Mucosa of rectum (tissue), 2 donors: ENCODE results near the gene TSGA10IP.

Experiments
- H3K27ac ChIP-seq, 2 donors: one replicate each; pipeline ENCODE4 v1.7.0; 2013; ENCODE audit warnings: inconsistent platforms in 2 of 2, low read depth in 2 of 2, low read length in 2 of 2
- H3K27me3 ChIP-seq, 2 donors: one replicate each; pipeline ENCODE4 v1.7.0; 2013; ENCODE audit warnings: low read length in 2 of 2; ENCODE audit not compliant: control insufficient read depth in 2 of 2, insufficient read depth in 2 of 2
- H3K36me3 ChIP-seq, 2 donors: one replicate each; pipeline ENCODE4 v1.7.0; 2013; ENCODE audit warnings: low read length in 2 of 2; ENCODE audit not compliant: control insufficient read depth in 2 of 2, insufficient read depth in 2 of 2
- H3K4me1 ChIP-seq, 2 donors: one replicate each; pipeline ENCODE4 v1.7.0; 2013; ENCODE audit warnings: low read length in 2 of 2, mild to moderate bottlenecking in 1 of 2; ENCODE audit not compliant: control insufficient read depth in 2 of 2, insufficient read depth in 2 of 2
- H3K4me3 ChIP-seq, 2 donors: one replicate each; pipeline ENCODE4 v1.7.0; 2013; ENCODE audit warnings: low read length in 2 of 2
- H3K9ac ChIP-seq, 2 donors: one replicate each; pipeline ENCODE4 v1.7.0; 2013; ENCODE audit warnings: low read length in 2 of 2, low read depth in 1 of 2, mild to moderate bottlenecking in 1 of 2
- H3K9me3 ChIP-seq, 2 donors: one replicate each; pipeline ENCODE4 v1.7.0; 2013; ENCODE audit warnings: low read length in 2 of 2; ENCODE audit not compliant: control insufficient read depth in 2 of 2
- donor health status: healthy.
- donor health status: Normal muscosa, but diverticular disease.

Gene TSGA10IP

DNA sequence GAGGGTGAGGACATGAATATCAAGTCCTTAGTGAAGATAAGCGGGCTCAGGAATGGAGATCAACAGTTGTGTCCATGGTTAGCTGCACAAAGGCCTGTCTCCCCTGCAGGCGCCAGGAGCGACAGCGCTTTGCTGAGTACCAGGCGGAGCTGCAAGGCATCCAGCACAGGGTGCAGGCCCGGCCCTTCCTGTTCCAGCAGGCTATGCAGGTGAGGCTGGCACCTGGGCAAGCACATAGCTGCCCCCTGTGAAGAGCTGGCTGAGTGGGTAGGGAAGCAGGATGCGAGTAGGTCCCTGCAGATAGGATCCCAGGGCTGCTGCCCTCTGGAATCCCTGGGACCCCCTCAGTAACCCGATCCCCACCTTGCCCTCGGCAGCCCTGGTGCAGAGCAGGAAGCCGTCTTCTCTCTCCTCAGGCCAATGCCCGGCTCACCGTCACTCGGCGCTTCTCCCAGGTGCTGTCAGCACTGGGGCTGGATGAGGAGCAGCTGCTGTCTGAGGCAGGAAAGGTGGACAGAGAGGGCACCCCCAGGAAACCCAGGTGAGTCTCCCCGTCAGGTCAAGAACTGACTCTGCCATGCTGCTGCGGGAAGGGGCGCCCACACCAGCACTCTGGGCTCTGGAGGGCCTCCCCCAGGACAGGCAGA, 13.6 kb downstream of the TSGA10IP start:
- Histone ChIP-seq H3K4me3 (no peak overlapping the region), H3K36me3 (no peaks in the 10 kb centered on the region), H3K9ac (no peak overlapping the region), H3K4me1 (peaks cover 17 to 25% of the 10 kb centered on the region in 2 donors), H3K9me3 (no peaks in the 10 kb centered on the region), H3K27ac (no peak overlapping the region), H3K27me3 (no peaks in the 10 kb centered on the region)

DNA sequence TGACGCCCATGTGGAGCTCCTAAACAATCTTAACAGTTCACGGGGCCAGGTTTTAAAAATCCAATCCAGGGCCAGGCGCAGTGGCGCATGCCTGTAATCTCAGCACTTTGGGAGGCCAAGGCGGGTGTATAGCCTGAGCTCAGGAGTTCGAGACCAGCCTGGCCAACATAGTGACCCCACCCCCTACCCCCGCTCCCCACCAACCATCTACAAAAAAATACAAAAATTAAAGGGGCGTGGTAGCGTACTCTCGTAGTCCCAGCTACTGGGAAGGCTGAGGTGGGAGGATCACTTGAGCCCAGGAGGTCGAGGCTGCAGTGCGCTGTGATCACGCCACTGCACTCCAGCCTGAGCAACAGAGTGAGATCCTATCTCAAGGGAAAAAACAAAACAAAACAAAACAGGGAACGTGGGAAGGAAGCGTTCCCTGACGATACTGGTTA, 15.6 kb downstream of the TSGA10IP start:
- peaks cover 17 to 25% of the 10 kb centered on the region in 2 donors for H3K4me1 ChIP-seq
- peak overlapping the region; percentile 90 to 99 for H3K9ac ChIP-seq
- no peaks in the 10 kb centered on the region for H3K27me3 ChIP-seq
- no peaks in the 10 kb centered on the region for H3K9me3 ChIP-seq
- peak overlapping the region; percentile 96 to 100 for H3K4me3 ChIP-seq
- H3K27ac ChIP-seq = peak overlapping the region; percentile 88 to 93
- H3K36me3 ChIP-seq = peaks cover 15 to 18% of the 10 kb centered on the region in 2 donors

DNA sequence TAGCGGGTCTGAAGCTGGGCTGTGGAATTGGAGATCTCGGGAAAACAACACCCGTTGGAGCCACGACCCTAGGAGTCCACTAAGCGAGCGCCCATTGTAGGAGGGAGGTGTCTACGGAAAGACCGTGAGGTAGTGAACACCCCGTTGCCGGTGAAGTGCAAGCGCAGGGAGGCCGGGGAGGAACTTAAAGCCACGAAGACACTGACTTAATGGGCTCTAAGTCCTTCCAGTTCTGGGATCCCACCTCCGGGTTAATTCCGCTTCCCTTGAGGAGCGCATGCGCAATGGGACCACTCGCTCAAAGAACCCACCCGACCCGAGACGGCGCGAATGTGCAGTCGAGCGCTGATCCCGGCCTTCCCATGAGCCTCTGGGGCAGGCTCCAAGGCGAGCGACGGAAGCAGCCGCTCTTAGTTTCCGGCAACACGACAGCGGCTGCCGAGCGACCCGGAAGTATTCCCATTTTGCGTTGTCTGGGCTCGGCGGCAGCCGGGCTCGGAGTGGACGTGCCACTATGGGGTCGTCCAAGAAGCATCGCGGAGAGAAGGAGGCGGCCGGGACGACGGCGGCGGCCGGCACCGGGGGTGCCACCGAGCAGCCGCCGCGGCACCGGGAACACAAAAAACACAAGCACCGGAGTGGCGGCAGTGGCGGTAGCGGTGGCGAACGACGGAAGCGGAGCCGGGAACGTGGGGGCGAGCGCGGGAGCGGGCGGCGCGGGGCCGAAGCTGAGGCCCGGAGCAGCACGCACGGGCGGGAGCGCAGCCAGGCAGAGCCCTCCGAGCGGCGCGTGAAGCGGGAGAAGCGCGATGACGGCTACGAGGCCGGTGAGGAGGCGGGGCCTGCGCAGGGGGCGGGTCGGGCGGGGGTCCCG, 16.2 kb downstream of the TSGA10IP start, which contains the start of gene SART1:
Gene SART1, plus strand, starts transcription at position 468 of the 874 bp plus-strand sequence. Its CDS starts 47 bp downstream, at position 515.
- Histone ChIP-seq H3K36me3 (peaks cover 22 to 24% of the 10 kb centered on the region in 2 donors), H3K9ac (peak within 1 kb of the TSS; percentile 90 to 99), H3K4me1 (peaks cover 17 to 25% of the 10 kb centered on the region in 2 donors), H3K27ac (peak within 1 kb of the TSS; percentile 88 to 93), H3K27me3 (no peaks in the 10 kb centered on the region), H3K4me3 (peak within 1 kb of the TSS; percentile 96 to 100), H3K9me3 (no peaks in the 10 kb centered on the region)

DNA sequence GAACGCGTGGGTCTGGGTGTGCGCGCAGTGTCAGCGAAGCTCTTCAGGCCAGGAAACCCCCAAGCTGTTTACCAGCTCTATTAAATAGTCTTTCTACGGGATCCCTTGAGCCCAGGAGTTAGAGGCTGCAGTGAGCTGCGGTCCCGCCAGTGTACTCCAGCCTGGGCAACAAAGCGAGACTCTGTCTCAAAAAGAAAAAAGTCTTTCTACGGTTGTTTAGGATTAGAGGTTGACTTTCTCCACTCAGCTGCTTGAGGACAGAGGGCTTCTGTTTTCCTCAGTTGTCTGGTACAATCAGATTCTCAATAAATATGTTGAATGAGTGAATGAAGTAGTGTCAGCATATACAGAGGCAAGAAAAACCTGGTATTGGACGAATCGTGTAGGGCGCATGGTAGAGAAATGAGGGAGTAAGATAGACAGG, 16.9 kb downstream of the TSGA10IP start:
- Histone ChIP-seq H3K27me3 (no peaks in the 10 kb centered on the region), H3K27ac (no peak overlapping the region), H3K36me3 (peaks cover 28 to 31% of the 10 kb centered on the region in 2 donors), H3K4me3 (peak overlapping the region; percentile 96 to 100), H3K9me3 (no peaks in the 10 kb centered on the region), H3K4me1 (peaks cover 14 to 19% of the 10 kb centered on the region in 2 donors), H3K9ac (peak overlapping the region; percentile 55 to 74)

DNA sequence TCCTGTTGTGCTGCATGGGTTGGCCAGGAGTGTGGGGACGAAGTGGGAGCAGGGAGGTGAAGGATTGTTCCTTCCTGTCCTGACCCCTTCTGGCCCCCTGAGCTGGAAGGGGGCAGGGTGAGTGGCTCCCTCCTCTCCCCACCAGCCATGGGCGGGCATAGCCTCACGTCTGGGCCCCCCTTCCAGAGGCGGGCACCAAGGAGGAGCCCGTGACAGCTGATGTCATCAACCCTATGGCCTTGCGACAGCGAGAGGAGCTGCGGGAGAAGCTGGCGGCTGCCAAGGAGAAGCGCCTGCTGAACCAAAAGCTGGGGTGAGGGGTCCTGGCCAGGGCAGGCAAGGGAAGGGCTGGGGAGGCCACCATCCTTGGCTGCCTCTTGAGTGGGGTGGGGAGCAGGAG, 19.6 kb downstream of the TSGA10IP start:
- H3K4me1 ChIP-seq = peaks cover 14 to 19% of the 10 kb centered on the region in 2 donors

DNA sequence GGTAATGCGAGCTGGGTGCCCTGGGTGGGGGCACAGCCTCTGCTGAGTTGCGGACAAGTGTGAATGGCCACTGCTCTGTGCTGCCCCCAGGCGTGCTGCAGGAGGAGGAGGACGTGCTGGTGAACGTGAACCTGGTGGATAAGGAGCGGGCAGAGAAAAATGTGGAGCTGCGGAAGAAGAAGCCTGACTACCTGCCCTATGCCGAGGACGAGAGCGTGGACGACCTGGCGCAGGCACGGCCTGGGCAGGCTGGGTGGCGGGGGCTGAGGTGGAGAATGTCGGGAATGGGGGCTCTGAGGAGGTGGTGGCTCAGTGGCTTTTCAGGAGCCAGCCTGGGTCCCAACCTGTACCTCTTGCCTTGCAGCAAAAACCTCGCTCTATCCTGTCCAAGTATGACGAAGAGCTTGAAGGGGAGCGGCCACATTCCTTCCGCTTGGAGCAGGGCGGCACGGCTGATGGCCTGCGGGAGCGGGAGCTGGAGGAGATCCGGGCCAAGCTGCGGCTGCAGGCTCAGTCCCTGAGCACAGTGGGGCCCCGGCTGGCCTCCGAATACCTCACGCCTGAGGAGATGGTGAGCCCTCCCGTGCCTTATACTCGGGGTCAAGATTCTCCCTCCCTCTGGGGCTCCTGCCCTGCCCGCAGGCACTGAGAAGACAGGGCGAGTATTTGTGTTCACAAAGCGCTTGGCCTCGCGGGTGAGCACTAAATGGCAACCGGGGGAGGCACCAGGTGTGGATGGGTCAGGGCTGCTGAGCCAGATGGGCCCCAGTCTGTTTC, 20.9 kb downstream of the TSGA10IP start:
- H3K27ac ChIP-seq = no peak overlapping the region
- no peak overlapping the region for H3K9ac ChIP-seq
- H3K4me3 ChIP-seq = no peak overlapping the region
- peaks cover 47 to 58% of the 10 kb centered on the region in 2 donors for H3K36me3 ChIP-seq
- H3K4me1 ChIP-seq = peaks cover 11 to 16% of the 10 kb centered on the region in 2 donors
- no peaks in the 10 kb centered on the region for H3K9me3 ChIP-seq
- no peaks in the 10 kb centered on the region for H3K27me3 ChIP-seq

More for the DNA sequence above, 19.6 kb downstream of the TSGA10IP start:
- Histone ChIP-seq H3K9me3 (no peaks in the 10 kb centered on the region), H3K27ac (no peak overlapping the region), H3K9ac (no peak overlapping the region), H3K27me3 (no peaks in the 10 kb centered on the region), H3K36me3 (peaks cover 46 to 54% of the 10 kb centered on the region in 2 donors), H3K4me3 (no peak overlapping the region)

DNA sequence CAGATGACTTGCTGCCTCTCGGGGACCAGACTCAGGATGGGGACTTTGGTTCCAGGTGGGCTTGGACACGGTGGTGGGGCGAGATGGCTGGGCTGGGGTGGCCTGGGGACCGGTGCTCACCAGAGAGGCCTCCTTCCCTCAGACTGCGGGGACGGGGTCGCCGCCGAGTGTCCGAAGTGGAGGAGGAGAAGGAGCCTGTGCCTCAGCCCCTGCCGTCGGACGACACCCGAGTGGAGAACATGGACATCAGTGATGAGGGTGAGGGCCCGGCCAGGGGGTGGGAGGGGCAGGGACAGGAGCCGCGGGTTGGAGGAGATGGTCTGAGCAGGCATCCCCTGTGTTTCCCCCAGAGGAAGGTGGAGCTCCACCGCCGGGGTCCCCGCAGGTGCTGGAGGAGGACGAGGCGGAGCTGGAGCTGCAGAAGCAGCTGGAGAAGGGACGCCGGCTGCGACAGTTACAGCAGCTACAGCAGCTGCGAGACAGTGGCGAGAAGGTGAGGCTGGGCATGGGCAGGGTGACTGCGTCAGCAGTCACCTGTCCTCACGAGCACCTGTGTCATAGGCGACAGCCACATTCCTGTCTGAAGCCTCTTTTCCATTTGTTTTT, 22.2 kb downstream of the TSGA10IP start:
- H3K4me3 ChIP-seq = no peak overlapping the region

DNA sequence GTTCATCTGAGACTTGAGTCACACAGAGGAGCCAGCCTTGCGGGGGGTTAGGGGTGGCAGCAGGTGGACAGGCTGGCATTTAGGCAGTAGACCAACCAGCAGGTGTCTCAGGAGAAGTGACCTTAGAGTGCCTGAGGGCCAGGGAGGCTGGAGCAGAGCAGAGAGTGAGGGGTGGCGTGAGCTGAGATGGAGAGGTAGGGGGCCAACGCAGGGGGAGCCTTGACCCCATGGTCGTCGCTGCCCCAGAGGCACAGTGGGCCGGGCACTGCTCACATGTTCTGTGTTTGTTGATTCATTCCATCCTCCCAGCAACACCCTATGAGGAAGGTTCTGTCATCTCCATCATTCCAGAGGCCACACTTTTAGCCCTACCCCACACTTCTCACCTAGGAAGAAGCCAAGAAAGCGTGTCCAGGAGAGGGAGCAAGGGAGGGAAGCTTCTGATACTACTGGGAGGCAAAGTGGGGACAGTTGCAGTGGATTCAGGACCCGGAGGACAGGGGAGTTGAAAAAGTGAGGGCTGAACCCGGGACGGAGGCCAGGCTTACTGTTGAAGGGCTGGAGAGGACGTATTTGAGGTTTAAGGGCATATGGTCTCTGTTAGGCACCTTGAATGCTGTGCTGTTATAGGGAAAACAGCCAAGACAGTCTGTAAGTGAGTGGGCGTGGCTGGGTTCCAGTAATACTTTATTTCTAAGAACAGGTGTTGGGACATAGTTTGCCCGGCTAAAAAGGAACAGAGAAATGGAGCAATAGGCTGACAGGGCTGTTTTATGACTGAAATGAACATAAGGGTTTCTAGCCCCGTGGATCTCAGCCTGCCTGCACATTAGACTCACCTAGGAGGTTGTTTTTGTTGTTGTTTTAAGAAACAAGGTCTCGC, 23.6 kb downstream of the TSGA10IP start:
- Histone ChIP-seq H3K27ac (no peak overlapping the region), H3K4me3 (no peak overlapping the region), H3K27me3 (no peaks in the 10 kb centered on the region), H3K9ac (no peak overlapping the region), H3K9me3 (no peaks in the 10 kb centered on the region), H3K4me1 (no peaks in the 10 kb centered on the region), H3K36me3 (peaks cover 47 to 63% of the 10 kb centered on the region in 2 donors)

More for the DNA sequence above, 22.2 kb downstream of the TSGA10IP start:
- Histone ChIP-seq H3K27me3 (no peaks in the 10 kb centered on the region), H3K4me1 (peaks cover 8 to 10% of the 10 kb centered on the region in 2 donors), H3K9me3 (no peaks in the 10 kb centered on the region), H3K27ac (no peak overlapping the region), H3K36me3 (peaks cover 47 to 60% of the 10 kb centered on the region in 2 donors), H3K9ac (no peak overlapping the region)

DNA sequence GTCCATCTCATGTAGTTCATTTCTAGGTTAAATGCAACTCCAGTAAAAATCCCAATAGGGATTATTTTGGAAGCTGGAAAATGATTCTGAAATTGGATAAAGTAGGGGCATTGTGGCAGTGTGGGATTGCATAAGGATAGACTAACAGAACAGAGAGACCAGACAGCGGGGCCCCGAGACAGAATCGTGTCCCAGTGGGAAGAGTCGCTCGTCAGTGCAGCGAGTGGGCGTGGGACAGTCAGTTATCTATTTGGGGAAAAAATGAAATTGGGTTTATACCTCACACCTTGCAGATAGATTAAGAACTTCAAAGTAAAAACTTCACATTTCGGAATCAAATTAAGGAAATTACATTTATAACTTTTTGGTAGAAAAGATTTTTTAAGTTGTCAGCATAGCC, 26.8 kb downstream of the TSGA10IP start:
- Histone ChIP-seq H3K9ac (no peak overlapping the region), H3K27ac (no peak overlapping the region), H3K36me3 (peaks cover 24 to 43% of the 10 kb centered on the region in 2 donors), H3K9me3 (no peaks in the 10 kb centered on the region), H3K27me3 (no peaks in the 10 kb centered on the region), H3K4me3 (no peak overlapping the region), H3K4me1 (no peaks in the 10 kb centered on the region)
